PC-3 (cell line): ENCODE data around the gene MYH10.

Source experiments
- CTCF ChIP-seq: fragments of 300-600 bp; sonication (generic); conservative IDR thresholded peaks from 2 replicates; pipeline ENCODE4 v1.5.1; 2017; ENCODE audit warnings: antibody characterized with exemption, low read depth, mild to moderate bottlenecking, low read length
- EZH2 ChIP-seq: fragments of 300-600 bp; sonication (generic); IDR thresholded peaks from one replicate; pipeline ENCODE4 v1.6.1; 2017; ENCODE audit warnings: antibody characterized with exemption, mild to moderate bottlenecking, low read length; ENCODE audit not compliant: unreplicated experiment
- EZH2phosphoT487 ChIP-seq: fragments of 300-600 bp; sonication (generic); IDR thresholded peaks from 2 replicates; pipeline ENCODE4 v1.6.1; 2018; ENCODE audit warnings: mild to moderate bottlenecking, antibody characterized with exemption, low read length, borderline replicate concordance

GRCh38 chr17:8610558-8610957, 20.0 kb downstream of the MYH10 start:
- TF ChIP-seq CTCF (no peak), EZH2 (no peak), EZH2phosphoT487 (no peak)
